Kasumi-1 (cell line): ENCODE results near the gene UNCX.
"Not testable (repeated sequence)": the region's sequence is repeated elsewhere in the genome, so short reads cannot be mapped to it uniquely, and the experiment has no call there.

Experiments
- DNase-seq, 2 experiments: peaks; one replicate each; lab custom pipeline; 2025; lab: John Stamatoyannopoulos, UW

UNCX gene

GRCh38 chr7:1257863-1258262 lies 25.2 kb downstream of the UNCX start:
- DNase-seq: no peak

DNA sequence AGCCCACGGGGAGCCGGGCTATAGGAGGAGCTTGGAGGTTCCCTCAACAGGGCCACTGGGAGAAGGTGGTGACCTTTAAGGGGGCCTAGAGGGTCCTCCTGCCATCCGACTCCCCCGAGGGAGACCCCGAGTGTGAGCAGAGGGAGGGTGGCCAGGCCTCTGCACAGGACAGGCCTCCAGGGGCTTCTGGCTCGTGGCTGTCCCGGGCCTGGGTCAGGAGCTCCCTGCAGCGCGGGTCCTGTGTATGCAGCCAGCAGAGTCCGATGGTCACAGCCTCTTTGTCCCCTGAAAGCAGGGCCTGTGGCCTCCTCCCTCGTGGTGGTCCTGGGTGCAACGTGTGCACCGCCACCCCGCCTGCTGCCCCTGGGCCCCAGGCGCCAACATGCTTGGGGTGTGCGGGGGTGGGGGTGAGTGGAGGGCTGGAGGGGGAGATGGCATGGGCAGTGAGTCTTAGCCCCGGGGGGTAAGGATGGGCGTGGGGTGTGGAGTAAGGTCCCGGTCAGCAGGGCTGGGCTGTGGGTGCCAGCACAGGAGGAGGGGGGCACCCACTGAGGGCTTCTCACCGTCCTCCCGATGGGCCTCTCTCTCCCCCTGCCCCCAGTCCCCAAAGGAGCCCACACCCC lies 27.1 kb downstream of the UNCX start:
- no peak for DNase-seq

DNA sequence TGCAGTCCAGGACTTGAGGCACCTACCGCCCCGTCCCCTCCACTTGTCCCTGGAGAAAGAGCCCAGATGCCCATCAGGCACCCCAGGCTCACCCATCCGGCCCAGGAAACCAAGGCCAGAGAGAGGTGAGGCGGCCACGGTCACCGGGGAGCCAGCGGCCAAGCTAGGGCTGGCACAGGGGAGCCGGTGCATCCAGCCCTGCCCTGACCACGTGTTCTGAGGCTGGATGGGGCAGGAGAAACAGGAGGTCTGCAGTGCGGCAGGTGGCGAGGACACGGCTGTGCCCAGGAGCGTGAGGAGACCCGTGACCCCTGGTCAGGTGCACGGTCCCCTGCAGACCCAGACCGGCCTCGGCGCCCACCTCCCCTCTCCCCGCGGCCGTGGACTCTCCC lies 27.6 kb downstream of the UNCX start:
- DNase-seq: no peak

GRCh38 chr7:1261036-1261435 lies 28.4 kb downstream of the UNCX start:
- DNase-seq: not testable (repeated sequence)

DNA sequence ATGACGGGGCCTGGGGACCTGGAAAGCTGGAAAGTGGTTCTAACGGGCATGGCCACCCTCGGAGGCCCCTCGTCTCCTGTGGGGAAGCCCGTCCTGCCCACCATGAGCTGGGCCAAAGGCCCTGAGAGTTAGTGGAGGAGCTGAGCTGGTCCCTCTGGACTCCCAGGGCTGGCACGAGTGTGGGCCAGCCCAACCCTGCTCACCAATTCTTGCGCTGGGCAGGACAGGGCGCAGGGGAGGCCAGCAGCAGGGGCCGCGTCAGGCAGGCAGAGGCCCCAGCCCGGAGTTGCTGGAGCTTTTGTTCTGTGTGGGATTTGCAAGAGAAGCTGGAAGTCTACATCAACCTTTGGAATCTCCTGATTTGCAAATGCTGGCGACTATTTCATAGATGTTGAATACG lies 29.8 kb downstream of the UNCX start:
- no peak for DNase-seq

- no peak for DNase-seq
Observed at GRCh38 chr7:1263391-1263951, 30.8 kb downstream of the UNCX start.

DNA sequence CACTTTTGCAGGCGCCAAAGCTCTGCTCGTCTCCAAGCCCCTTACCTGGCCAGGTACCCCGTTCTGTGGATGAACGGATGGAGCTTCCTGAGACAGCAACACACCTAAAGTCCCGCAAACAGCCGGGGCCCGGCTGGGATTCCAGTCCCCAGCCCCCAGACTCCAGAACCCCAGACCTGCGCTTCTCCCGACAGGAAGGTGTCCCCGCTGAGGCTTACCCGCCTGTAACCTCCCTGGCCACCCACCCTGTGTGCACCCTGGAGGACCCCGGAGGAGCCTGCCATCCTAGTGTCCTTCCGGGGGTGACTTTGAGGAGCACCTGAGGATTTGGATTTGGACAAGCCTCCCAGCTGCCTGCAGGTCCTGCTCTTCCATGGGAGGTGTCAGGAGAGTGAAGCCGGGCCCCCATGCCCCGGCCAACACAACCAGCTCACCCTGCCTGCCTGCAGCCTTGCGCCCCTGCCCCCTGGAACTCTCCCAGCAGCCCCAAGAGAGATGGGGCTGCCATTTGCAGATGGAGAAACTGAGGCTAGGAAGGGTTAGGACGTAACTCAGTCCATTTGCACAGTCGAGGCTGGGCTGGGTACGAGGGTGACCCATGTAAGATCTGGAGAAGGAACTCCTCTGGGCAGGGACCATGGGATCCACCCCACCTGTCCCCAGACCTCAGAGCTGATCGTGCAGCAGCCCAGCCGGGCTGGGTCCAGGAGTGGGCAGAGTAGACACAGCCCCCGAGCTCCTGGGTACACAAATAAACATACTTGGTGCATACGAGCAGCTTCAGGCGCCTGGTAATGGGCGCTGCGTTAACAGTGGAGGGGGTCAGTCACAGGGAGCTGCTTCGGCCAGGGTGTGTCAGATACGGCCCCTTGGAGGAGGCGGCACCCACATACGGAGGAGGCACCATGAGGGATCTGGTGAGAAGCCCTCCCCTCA lies 31.9 kb downstream of the UNCX start:
- DNase-seq: no peak

GRCh38 chr7:1267016-1267900 lies 34.6 kb downstream of the UNCX start:
- DNase-seq: no peak

DNA sequence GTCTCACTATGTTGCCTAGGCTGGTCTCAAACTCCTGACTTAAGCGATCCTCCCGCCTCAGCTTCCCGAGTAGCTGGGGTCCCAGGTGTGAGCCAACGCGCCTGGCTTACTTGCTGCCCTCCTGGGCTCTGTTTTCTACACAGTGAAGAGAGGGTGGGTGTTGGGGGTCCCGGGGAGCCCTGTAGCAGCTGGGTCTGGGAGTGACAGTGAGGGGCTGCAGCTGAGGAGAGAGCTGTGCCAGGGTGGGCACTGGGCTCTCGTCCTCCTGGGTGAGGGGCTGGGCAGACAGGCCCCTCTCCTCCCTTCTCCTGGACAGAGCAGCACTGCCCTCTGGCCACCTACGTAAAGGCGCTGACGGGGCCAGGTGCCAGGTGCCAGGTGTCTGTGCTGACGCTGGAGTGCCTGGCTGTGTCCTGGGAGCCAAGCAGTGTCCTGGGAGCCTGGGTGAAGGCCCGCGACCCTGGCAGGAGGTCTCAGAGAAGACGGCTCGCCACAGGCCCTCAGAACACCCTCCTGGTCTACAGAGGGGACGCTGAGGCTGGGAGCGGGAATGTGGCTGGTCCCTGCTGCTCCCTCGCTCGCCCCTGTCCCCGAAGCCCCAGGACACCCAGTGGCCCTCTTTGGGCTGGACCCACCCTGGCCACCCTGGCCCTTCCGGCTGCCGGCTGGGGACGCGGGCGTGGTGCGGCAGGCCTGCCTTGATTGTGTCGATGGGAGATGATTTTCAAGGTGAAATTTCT lies 35.6 kb downstream of the UNCX start:
- DNase-seq: no peak

- DNase-seq: no peak
Observed at GRCh38 chr7:1268866-1269265, 36.2 kb downstream of the UNCX start.

GRCh38 chr7:1269336-1269890 lies 36.7 kb downstream of the UNCX start:
- DNase-seq: no peak

DNA sequence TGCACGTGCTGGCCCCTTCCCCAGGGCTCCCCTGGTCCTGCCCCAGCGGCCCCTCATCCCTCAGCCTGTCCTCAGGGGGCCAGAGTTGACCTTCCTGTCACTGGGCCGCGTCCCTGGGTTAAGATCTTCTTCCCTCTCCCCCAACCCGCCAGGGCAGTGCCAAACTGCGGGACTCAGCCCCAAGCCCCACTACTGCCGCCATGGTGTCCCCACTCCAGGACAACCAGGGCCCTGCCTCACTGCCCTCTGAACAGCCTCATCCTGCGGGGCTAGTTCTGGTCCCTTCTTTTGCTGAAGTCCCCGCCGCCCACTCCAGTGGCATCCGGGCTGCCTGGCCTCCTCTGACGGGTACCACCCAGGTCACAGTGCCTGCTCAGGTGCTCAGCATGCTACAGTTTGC lies 37.5 kb downstream of the UNCX start:
- DNase-seq: no peak

DNA sequence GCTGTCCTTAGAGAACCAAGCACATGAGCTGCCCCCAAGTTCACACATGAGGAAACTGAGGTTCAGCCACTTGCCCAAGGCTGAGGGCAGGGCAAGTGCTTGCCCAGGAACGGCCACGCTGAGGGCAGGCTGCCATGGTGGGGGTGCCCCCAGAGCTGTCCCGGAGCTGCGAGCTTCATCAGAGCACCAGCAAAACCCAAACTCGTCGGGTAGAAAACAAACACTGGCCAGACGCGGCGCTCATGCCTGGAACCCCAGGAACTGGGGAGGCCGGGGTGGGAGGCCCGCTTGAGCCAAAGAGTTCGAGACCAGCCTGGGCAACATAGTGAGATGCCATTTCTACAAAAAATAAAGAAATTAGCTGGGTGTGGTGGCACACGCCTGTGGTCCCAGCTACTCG lies 38.4 kb downstream of the UNCX start:
- DNase-seq: no peak

- no peak for DNase-seq
Observed at GRCh38 chr7:1271656-1272055, 39.0 kb downstream of the UNCX start.

DNA sequence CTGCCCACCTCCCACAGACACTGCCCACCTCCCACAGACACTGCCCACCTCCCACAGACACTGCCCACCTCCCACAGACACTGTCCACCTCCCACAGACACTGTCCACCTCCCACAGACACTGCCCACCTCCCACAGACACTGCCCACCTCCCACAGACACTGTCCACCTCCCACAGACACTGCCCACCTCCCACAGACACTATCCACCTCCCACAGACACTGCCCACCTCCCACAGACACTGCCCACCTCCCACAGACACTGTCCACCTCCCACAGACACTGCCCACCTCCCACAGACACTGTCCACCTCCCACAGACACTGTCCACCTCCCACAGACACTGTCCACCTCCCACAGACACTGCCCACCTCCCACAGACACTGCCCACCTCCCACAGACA lies 39.5 kb downstream of the UNCX start:
- DNase-seq: not testable (repeated sequence)

DNA sequence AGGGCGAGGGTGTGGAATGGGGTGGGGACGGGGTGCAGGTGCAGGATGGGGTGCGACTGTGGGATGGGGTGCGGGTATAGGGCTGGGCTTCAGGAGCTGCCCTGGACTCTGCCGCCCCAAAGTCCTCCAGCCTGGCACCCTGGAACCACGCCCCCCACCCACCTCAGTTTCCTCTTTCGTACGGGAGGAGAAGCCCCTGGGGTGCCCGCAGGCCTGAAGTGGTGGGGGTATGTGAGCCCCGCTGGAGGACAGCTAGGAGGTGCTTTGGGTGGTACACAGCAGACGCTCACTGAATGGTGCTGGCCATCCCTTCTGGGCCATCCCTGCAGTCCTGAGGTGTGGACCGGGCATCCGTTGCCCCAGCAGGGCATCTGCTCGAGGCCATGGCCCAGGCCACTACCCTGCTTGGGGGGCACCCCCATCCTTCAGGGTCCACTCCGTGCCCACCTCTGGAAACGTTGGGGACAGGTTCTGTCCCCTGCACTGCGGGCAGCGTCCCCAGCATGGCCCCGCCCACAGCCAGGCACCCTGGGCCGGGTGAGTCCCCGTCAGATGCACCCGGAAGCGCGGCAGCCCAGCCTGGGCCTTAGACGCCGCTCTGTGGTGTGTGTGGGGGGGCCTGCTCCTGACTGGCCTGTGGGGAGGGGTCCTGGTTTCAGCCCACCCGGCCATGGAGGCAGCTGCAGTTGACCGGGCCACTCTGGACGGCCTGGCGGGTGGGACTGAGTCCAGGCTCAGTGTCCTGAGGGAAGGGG lies 41.6 kb downstream of the UNCX start:
- no peak for DNase-seq

DNA sequence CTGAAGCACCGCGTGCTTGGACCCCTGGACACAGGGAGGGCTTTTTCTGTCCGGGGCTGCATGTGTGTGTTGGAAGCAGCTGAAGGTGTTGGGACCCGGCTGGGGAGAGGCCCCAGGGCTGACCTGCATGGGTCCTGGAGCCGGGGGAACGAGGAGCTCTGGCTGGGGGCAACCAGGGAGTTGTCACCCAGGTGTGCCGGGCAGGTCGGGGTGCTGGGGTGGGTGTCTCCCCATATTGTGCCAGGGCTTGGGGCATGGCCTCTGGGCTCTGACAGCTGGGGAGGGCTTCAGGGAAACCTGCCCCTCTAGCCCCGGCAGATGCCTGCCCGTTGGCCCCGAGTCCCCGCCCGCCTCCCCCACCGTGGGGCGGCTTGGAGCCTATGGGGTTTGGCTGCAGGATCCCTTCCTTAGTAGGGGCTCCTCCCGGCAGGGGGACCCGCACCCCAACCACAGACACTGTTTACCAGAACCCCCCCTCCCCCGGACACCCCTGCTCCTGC lies 42.3 kb downstream of the UNCX start:
- DNase-seq: no peak

DNA sequence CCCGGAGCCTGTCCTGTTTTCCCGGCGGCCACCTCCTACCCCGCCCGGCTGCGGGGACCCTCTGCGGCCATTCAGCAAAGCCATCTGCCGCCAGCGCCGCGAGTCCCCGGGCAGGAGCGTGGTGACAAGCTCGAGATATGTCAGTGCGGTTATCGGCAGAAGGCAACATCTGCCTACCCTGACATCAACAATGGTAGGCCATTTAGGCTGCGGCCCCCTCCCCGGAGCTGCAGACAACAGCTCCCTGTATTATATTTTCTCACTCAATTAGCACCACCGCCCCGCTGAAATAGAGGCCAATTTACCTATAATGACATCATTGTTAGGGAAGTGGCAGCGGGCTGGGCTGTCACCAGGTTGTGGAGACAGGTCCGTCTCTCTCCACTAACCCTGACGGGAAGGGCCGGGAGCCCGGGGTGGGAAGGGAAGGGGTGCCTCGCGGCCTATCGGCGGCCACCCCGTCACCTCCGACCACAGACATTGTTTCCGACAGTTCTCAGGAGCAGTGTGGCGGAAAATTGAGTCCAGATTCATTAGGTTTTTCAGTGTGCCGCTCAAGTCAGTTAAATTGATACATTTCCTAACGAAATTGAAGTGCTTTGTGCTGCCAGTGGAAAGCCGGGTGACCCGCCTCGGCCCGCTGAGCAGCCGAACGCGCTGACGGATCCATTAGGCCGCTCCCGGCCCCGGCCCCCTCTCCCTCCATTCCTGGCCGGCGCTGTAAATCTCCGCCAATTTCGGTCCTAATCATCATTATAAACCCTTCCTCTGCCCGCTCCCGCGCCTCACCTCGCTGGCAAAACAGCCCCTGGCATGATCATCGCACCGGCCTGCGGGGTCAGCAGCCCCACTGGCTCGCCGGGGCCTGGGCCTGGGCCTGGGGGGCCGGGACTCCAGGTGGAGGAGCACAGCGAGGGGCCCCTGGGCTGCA lies 43.0 kb downstream of the UNCX start:
- no peak for DNase-seq

DNA sequence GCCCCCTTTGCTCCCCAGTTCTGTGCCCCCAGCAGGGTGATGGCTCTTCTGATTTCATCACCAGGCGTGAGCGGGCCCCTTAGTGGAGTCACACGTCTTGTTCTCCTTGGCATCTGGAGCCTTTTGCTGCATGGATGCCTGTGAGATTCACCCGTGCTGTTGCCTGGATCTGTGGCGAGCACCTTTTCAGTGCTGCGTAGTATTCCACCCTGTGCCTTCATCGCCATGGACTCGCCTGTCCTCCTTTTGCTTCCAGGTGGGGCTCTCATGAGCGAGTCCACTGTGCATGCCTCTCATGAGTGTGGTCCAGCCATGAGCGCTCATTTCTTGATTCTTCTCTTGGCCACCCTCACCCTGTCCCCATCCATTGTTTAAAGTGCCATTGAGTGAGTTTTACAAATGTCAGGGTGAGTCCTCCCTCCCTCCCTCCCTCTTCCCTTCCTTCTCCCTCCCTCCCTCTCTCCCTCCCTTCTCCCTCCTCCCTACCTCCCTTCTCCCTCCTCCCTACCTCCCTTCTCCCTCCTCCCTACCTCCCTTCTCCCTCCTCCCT lies 44.0 kb downstream of the UNCX start:
- no peak for DNase-seq
